ENCODE measurements around the gene SHROOM1.

DNA sequence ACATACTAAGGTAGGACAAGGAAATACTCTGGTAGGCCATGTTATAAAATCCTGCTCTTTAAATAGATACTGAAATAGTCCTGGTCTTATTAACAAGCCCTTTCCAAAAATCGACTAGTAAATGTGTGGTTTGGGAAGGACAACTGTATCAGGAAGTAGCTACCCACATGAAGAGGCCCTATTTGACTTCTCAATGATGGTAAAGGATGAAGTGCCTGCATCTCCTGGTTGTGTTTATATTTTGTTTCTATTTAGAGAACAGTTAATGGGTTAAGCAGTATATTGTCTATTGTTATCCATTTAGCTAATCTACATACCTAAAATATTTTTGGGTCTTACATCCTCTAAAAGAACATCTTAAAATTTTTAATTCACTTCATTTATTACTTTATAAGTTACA is 23.3 kb upstream of the SHROOM1 start:
- no peak for TF ChIP-seq POLR2A (IDR thresholded peaks at IDR 0.05)
- TF ChIP-seq EP300 (IDR thresholded peaks at IDR 0.05), result no peak

Data from ovary (tissue), 1 donor.